H1 (cell line): Measurements from ENCODE around the gene KCNH1. TPM values are rescaled to one million over a fixed set of nuclear protein-coding genes. Genes with fewer than 3 reads are reported as not detected.

ENCODE experiments used
- CTCF ChIA-PET: fragments of 300-600 bp; sonication (Branson Sonifier 250); formaldehyde crosslinking; loops from one replicate; lab custom pipeline; 2021; ENCODE audit not compliant: partially characterized antibody; lab: Charles Lee
- POLR2A ChIA-PET: fragments of 300-600 bp; sonication (Branson Sonifier 250); formaldehyde crosslinking; loops from one replicate; lab custom pipeline; 2021; ENCODE audit warnings: inconsistent platforms; ENCODE audit not compliant: partially characterized antibody; lab: Charles Lee
- DNase-seq, 2 experiments: peaks; one replicate each; pipeline versions ENCODE4 v3.0.0 to v3.0.0-alpha.2; 2010 to 2022; ENCODE audit warnings: low spot score in 2 of 2, low read depth in 1 of 2, mixed read lengths in 1 of 2
- FAIRE-seq: peaks from 2 replicates; lab custom pipeline; 2011; peaks lifted over from hg19 to GRCh38; lab: Jason Lieb, UNC
- H2AFZ ChIP-seq: 2 replicates; pipeline ENCODE4 v1.8.1; 2012; ENCODE audit warnings: low read length, inconsistent platforms
- H2AK5ac ChIP-seq: 2 replicates; pipeline ENCODE4 v1.6.1; 2013; ENCODE audit warnings: low read depth, low read length
- H2BK120ac ChIP-seq: replicated peaks from 2 replicates; pipeline ENCODE3; 2013; ENCODE audit warnings: low read depth, low read length, inconsistent platforms
- H2BK12ac ChIP-seq: 2 replicates; pipeline ENCODE4 v1.6.1; 2013; ENCODE audit warnings: low read depth, low read length
- H2BK15ac ChIP-seq: 2 replicates; pipeline ENCODE4 v1.6.1; 2013; ENCODE audit warnings: low read length
- H2BK20ac ChIP-seq: 2 replicates; pipeline ENCODE4 v1.6.1; 2013; ENCODE audit warnings: low read length
- H2BK5ac ChIP-seq: 2 replicates; pipeline ENCODE4 v1.6.1; 2013; ENCODE audit warnings: low read depth, low read length
- H3K14ac ChIP-seq: 2 replicates; pipeline ENCODE4 v1.6.1; 2013; ENCODE audit warnings: inconsistent platforms; ENCODE audit not compliant: insufficient read length
- H3K18ac ChIP-seq: 2 replicates; pipeline ENCODE4 v1.6.1; 2013; ENCODE audit warnings: low read length; ENCODE audit errors: extremely low read depth
- H3K23ac ChIP-seq: 2 replicates; pipeline ENCODE4 v1.6.1; 2013; ENCODE audit warnings: inconsistent platforms; ENCODE audit not compliant: insufficient read length
- H3K23me2 ChIP-seq: 2 replicates; pipeline ENCODE4 v1.6.1; 2013; ENCODE audit warnings: low read depth, low read length
- H3K27ac ChIP-seq: 2 replicates; pipeline ENCODE4 v1.6.1; 2011; ENCODE audit warnings: low read depth, low read length, inconsistent platforms
- H3K27me3 ChIP-seq, 4 experiments: replicated peaks in 1 of 4; 1 replicate in 1 of 4; 2 replicates in 3 of 4; pipeline versions ENCODE4 v1.6.1 to v1.8.1; 2011 to 2013; ENCODE audit warnings: low read length in 3 of 4, mild to moderate bottlenecking in 3 of 4, inconsistent platforms in 2 of 4, mixed read lengths in 2 of 4, moderate library complexity in 1 of 4; ENCODE audit not compliant: control insufficient read depth in 3 of 4, insufficient read depth in 3 of 4; ENCODE audit errors: extremely low read depth in 1 of 4
- H3K36me3 ChIP-seq, 4 experiments: 2 replicates each; pipeline versions ENCODE4 v1.6.1 to v1.8.1; 2011 to 2013; ENCODE audit warnings: mild to moderate bottlenecking in 4 of 4, low read length in 3 of 4, moderate library complexity in 2 of 4, control low read depth in 1 of 4, inconsistent platforms in 1 of 4; ENCODE audit not compliant: insufficient read depth in 4 of 4, control insufficient read depth in 2 of 4
- H3K4ac ChIP-seq: replicated peaks from 2 replicates; pipeline ENCODE3; 2013; ENCODE audit warnings: low read length, low read depth, mixed read lengths, inconsistent platforms; ENCODE audit not compliant: insufficient read length
- H3K4me1 ChIP-seq, 4 experiments: replicated peaks in 1 of 4; 1 replicate in 1 of 4; 2 replicates in 3 of 4; pipeline versions ENCODE4 v1.6.1 to v1.8.1; 2011 to 2013; ENCODE audit warnings: low read length in 3 of 4, inconsistent platforms in 2 of 4, mixed read lengths in 1 of 4; ENCODE audit not compliant: insufficient read depth in 4 of 4, control insufficient read depth in 3 of 4
- H3K4me2 ChIP-seq, 2 experiments: 2 replicates each; pipeline versions ENCODE4 v1.6.1 to v1.8.1; 2011 to 2013; ENCODE audit warnings: low read depth in 2 of 2, low read length in 2 of 2, control low read depth in 1 of 2, inconsistent platforms in 1 of 2, mild to moderate bottlenecking in 1 of 2; ENCODE audit not compliant: insufficient read depth in 1 of 2
- H3K4me3 ChIP-seq, 4 experiments: fragments of 200-600, 300-600 bp in 1 of 4; sonication (generic), shearing (Covaris generic), sonication (Bioruptor Twin) in 1 of 4; 2 replicates each; pipeline versions ENCODE4 v1.5.1 to v1.8.1; 2011 to 2016; ENCODE audit warnings: low read length in 4 of 4, low read depth in 3 of 4, control low read depth in 2 of 4, inconsistent platforms in 2 of 4, mild to moderate bottlenecking in 2 of 4, mixed read lengths in 1 of 4, moderate library complexity in 1 of 4; ENCODE audit not compliant: insufficient read depth in 2 of 4; ENCODE audit errors: extremely low read depth in 1 of 4
- H3K56ac ChIP-seq: replicated peaks from 2 replicates; pipeline ENCODE3; 2013; ENCODE audit warnings: low read depth, mild to moderate bottlenecking, mixed read lengths, low read length, inconsistent platforms; ENCODE audit not compliant: insufficient read length
- H3K79me1 ChIP-seq: 2 replicates; pipeline ENCODE4 v1.6.1; 2013; ENCODE audit warnings: low read depth, low read length, control low read depth
- H3K79me2 ChIP-seq, 2 experiments: 2 replicates each; pipeline versions ENCODE4 v1.6.1 to v1.8.1; 2012 to 2013; ENCODE audit warnings: low read length in 2 of 2, mild to moderate bottlenecking in 2 of 2, inconsistent platforms in 1 of 2; ENCODE audit not compliant: insufficient read depth in 2 of 2, control insufficient read depth in 1 of 2
- H3K9ac ChIP-seq, 4 experiments: replicated peaks in 1 of 4; 1 replicate in 1 of 4; 2 replicates in 3 of 4; pipeline versions ENCODE4 v1.6.1 to v1.8.1; 2011 to 2013; ENCODE audit warnings: low read depth in 3 of 4, low read length in 3 of 4, control low read depth in 2 of 4, mild to moderate bottlenecking in 2 of 4, moderate library complexity in 2 of 4, inconsistent platforms in 1 of 4; ENCODE audit errors: extremely low read depth in 1 of 4
- H3K9me3 ChIP-seq, 2 experiments: 2 replicates each; pipeline versions ENCODE4 v1.6.1 to v1.8.1; 2012 to 2013; ENCODE audit warnings: mild to moderate bottlenecking in 2 of 2, moderate library complexity in 2 of 2, control low read depth in 1 of 2, inconsistent platforms in 1 of 2, low read depth in 1 of 2, low read length in 1 of 2, mixed read lengths in 1 of 2; ENCODE audit not compliant: insufficient read depth in 2 of 2
- H4K20me1 ChIP-seq, 2 experiments: replicated peaks in 1 of 2; 2 replicates each; pipeline versions ENCODE3 to v1.8.1; 2011 to 2013; ENCODE audit warnings: inconsistent platforms in 2 of 2, low read length in 2 of 2, mild to moderate bottlenecking in 1 of 2; ENCODE audit not compliant: insufficient read depth in 2 of 2, control insufficient read depth in 1 of 2
- H4K5ac ChIP-seq: 2 replicates; pipeline ENCODE4 v1.6.1; 2013; ENCODE audit warnings: low read length, low read depth, mixed read lengths, inconsistent platforms; ENCODE audit not compliant: insufficient read length
- H4K8ac ChIP-seq: 2 replicates; pipeline ENCODE4 v1.8.0; 2013; ENCODE audit warnings: mild to moderate bottlenecking, moderate library complexity, low read length, inconsistent platforms; ENCODE audit not compliant: insufficient read depth; ENCODE audit errors: extremely low read depth
- H4K91ac ChIP-seq: replicated peaks from 2 replicates; pipeline ENCODE3; 2013; ENCODE audit warnings: low read length, mixed read lengths, inconsistent platforms; ENCODE audit not compliant: insufficient read length
- BRCA1 ChIP-seq: IDR thresholded peaks from 2 replicates; pipeline ENCODE4 v1.6.1; 2012; ENCODE audit warnings: low read depth, low read length, improper control_type of control experiment
- CBX5 ChIP-seq: fragments of 300-800, 300-1000 bp; sonication (generic); IDR thresholded peaks from 2 replicates; pipeline ENCODE4 v1.7.1; 2016; ENCODE audit warnings: antibody characterized with exemption, low read length, low read depth
- RBBP5 ChIP-seq: IDR thresholded peaks from 2 replicates; pipeline ENCODE4 v1.7.1; 2012; ENCODE audit warnings: low read depth, mild to moderate bottlenecking, inconsistent platforms, low read length, moderate library complexity, borderline replicate concordance
- SP1 ChIP-seq: IDR thresholded peaks from 2 replicates; pipeline ENCODE4 v1.6.1; 2011; ENCODE audit warnings: low read depth, low read length
- TBP ChIP-seq: IDR thresholded peaks from 2 replicates; pipeline ENCODE4 v1.6.1; 2011; ENCODE audit warnings: low read depth, low read length, improper control_type of control experiment
- ZNF274 ChIP-seq: IDR thresholded peaks from 2 replicates; pipeline ENCODE4 v1.7.0; 2012; ENCODE audit warnings: low read length, borderline replicate concordance; ENCODE audit errors: extremely low read depth
- WGBS, 2 experiments: shearing (Covaris generic) in 1 of 2; methylation state at CpG; one replicate each; pipeline versions ENCODE4 v1.1.6 to v1.1.7; 2013 to 2015; ENCODE audit warnings: low lambda C conversion rate in 2 of 2, mixed read lengths in 2 of 2, inconsistent platforms in 1 of 2, low coverage in 1 of 2, missing lambda C conversion rate in 1 of 2; ENCODE audit not compliant: insufficient replicate concordance in 2 of 2, insufficient coverage in 1 of 2, insufficient read length in 1 of 2; ENCODE audit errors: extremely low coverage in 1 of 2, missing lambda C conversion rate in 1 of 2; 5-methylcytosine and 5-hydroxymethylcytosine counted together
- polyA plus RNA-seq, 7 experiments: library from polyadenylated mRNA; depleted of rRNA in 3 of 7; stranded (reverse) in 5 of 7; unstranded in 2 of 7; fragments of >200 nt in 5 of 7; fragments of 200-250 nt in 2 of 7; gene quantifications; 1 replicate in 5 of 7; 2 replicates in 1 of 7; 4 replicates in 1 of 7; pipeline versions ENCODE4 v1.2.1 to v1.2.3, GENCODE V29; 2011 to 2013; ENCODE audit warnings: missing spikeins in 2 of 7, mixed read lengths in 2 of 7
- total RNA-seq: library from RNA; stranded (reverse); fragmentation: NEBNext Ultra II Directional; extraction: Animal tissue kit (Norgen Biotek cat#: 25700); gene quantifications from 2 replicates; pipeline ENCODE4 v1.2.1, GENCODE V29; 2021

KCNH1 gene
- total and polyA plus RNA-seq, 2 of the 8 experiments (the other 6 are each of a cell fraction or from before 2014, with no cell fraction given) = 0.27 to 0.34 TPM

DNA sequence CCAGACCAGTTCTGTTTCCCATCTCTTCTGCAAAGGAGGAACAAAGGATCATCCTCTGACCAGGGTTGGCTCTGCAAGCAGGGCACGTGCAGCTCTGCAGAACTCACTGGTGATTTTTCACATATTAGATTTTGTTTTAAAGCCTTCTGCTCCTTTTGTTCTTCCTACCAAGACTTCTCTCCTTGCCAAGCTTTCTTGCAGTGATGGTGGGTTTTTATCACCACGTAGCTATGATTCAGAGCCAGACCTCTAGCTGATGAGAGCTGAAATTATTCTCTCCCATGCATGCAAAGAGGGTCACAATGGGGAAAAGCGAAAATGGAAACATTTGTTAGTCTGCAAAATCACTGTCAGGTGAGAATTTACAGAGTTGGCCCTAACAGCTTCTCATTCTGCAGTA lies 225.2 kb downstream of the KCNH1 start:
- no peak for FAIRE-seq
- H3K79me2 ChIP-seq = no peaks in the 10 kb centered on the region
- no peak for TF ChIP-seq RBBP5
- TF ChIP-seq SP1 = no peak
- TF ChIP-seq TBP = no peak
- no peak for TF ChIP-seq CBX5
- TF ChIP-seq ZNF274 = no peak
- no peak for TF ChIP-seq BRCA1

More for the DNA sequence above, 225.2 kb downstream of the KCNH1 start:
- ChIA-PET POLR2A (no interaction called here), CTCF (interaction anchor here (0.9 to 1.1 kb wide), 2 partner anchors 11 to 226 kb away, joined by 3 to 4 read pairs; partner anchors contain the start of gene KCNH1)
- Histone ChIP-seq H3K18ac (no peak overlapping the region), H3K9ac (no peak overlapping the region), H2AK5ac (no peak overlapping the region), H3K79me1 (no peaks in the 10 kb centered on the region), H4K5ac (no peak overlapping the region), H2BK120ac (no peak overlapping the region), H3K9me3 (no peaks in the 10 kb centered on the region), H3K4me2 (no peak overlapping the region), H3K27me3 (no peaks in the 10 kb centered on the region), H3K4me3 (no peak overlapping the region), H3K14ac (no peak overlapping the region), H3K4ac (no peak overlapping the region), H3K23me2 (no peaks in the 10 kb centered on the region), H3K56ac (no peak overlapping the region), H3K23ac (no peak overlapping the region), H3K4me1 (no peaks in the 10 kb centered on the region), H4K8ac (no peak overlapping the region), H2AFZ (no peak overlapping the region; the same call in 1 of the 2 replicates), H2BK20ac (no peak overlapping the region), H2BK12ac (no peak overlapping the region), H3K27ac (no peak overlapping the region), H2BK5ac (no peak overlapping the region), H4K91ac (no peak overlapping the region), H2BK15ac (no peak overlapping the region), H3K36me3 (no peaks in the 10 kb centered on the region; a peak in 1 of 8 replicates), H4K20me1 (no peaks in the 10 kb centered on the region)
- DNase-seq = no peak
- 89% methylated on average over 3 of the region's 3 CpGs; no CpG with 5 or more reads in 1 of the 2 experiments for WGBS, 2 experiments
